Fibroblast of lung (primary cell): ENCODE data around the gene APCDD1L.

ENCODE experiments used
- CTCF ChIP-seq, 2 donors: IDR thresholded peaks in 1 of 2; conservative IDR thresholded peaks in 1 of 2; 1 replicate in 1 of 2; 2 replicates in 1 of 2; pipeline ENCODE4 v1.5.1; 2011 to 2012; ENCODE audit warnings: low read length in 2 of 2, control low read depth in 1 of 2, inconsistent platforms in 1 of 2, low read depth in 1 of 2, mild to moderate bottlenecking in 1 of 2
- EZH2 ChIP-seq: IDR thresholded peaks from 2 replicates; pipeline ENCODE4 v1.5.1; 2012; ENCODE audit warnings: low read length, control low read depth, mild to moderate bottlenecking; ENCODE audit errors: missing control alignments

GRCh38 chr20:58494923-58495622 lies 20.1 kb downstream of the APCDD1L start:
- TF ChIP-seq EZH2 (no peak), CTCF (conservative IDR thresholded peaks at IDR 0.05 in 1 of 2, IDR thresholded peaks at IDR 0.05 in 1 of 2; ENCODE audit: low read depth in 1 of 2, low read length in 2 of 2) (no peak)
